ENCODE measurements around the gene LMCD1. TPM values are rescaled to one million over a fixed set of nuclear protein-coding genes. Genes with fewer than 3 reads are reported as not detected.

LMCD1 gene
- total and polyA plus RNA-seq, 8 donors: 67.0 to 86.4 (median 79.6) TPM

DNA sequence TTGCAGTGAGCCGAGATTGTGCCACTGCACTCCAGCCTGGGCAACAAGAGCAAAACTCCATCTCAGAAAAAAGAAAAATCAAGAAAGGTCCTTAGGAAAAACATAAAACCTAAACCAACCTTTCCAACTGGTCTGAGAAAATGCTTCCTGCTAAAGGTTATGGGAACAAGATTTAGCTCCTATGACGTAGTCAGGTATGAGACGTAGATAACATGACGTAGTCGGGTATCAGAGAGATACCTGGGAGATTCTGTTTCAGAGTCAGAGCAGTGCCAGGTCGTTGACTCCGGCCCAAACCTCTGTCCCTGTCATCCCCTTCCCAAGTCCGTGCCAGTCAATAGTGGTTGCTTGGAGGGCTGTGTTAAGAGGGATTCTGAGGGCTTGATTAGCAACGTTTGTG is 39.9 kb downstream of the LMCD1 start:
- no peak overlapping the region for H3K4me3 ChIP-seq
- ATAC-seq (no peak), DNase-seq (no peak)
- no peaks in the 10 kb centered on the region for H3K27me3 ChIP-seq
- H3K9me3 ChIP-seq: no peaks in the 10 kb centered on the region
- no peak for TF ChIP-seq CTCF (IDR thresholded peaks at IDR 0.05)
- peaks cover 0 to 27% of the 10 kb centered on the region in 2 donors for H3K36me3 ChIP-seq
- peaks cover 0 to 10% of the 10 kb centered on the region in 2 donors for H3K4me1 ChIP-seq
- no peak overlapping the region for H3K27ac ChIP-seq
- intact Hi-C loops (cut with DNase I): no loop called here

DNA sequence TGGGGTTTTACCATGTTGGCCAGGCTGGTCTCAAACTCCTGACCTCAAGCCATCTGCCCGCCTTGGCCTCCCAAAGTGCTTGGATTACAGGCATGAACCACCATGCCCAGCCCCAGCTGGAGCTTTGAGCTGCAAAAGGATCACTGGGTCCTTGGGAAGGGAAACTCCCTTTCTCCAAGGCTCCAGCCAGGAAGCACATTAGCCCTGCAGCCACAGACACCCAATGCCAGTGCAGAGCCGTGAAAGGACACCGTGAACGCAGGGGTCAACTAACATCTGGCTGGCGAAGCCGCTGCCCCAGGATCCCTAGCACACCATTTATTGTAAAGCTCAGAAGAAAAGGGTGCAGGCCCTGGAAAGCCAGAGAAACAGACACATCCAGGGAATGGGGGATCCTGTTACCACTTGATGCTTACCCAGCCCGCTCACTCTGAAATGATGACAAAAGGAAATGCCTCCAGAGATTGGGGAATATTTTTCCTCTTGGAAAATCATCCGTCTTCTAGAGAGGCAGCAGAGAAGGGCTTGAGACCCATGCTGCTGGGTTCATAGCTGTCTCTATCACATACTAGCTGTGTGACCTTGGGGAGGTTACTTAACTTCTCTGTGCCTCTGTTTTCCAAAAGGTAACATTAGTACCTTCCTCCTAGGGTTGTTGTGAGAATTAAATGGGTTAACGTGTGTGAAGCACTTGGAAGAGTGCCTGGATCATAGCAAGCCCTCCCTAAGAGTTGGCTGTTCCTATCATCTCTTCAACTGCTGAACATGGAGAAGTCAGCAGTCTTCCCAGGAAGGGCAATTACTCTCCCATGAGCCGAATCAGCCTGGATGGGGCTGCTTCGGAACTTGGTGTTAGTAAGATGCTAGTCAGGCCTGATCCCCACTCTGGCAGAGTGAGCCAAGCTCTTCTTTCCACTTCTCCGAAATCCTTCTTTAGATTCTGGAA is 40.8 kb downstream of the LMCD1 start:
- Histone ChIP-seq H3K9me3 (no peaks in the 10 kb centered on the region), H3K27me3 (no peaks in the 10 kb centered on the region), H3K4me1 (peaks cover 0 to 10% of the 10 kb centered on the region in 2 donors), H3K27ac (peak overlapping the region in 1 of 2 donors; percentile 37), H3K4me3 (no peak overlapping the region), H3K36me3 (peaks cover 0 to 25% of the 10 kb centered on the region in 2 donors)
- DNase-seq (no peak), ATAC-seq (peak; percentile 26)
- intact Hi-C loops (cut with DNase I): no loop called here
- TF ChIP-seq CTCF (IDR thresholded peaks at IDR 0.05): no peak

- intact Hi-C loops (cut with DNase I): no loop called here
- no peak for TF ChIP-seq CTCF (IDR thresholded peaks at IDR 0.05)
- DNase-seq (no peak), ATAC-seq (no peak)
- no peak overlapping the region for H3K4me3 ChIP-seq
- peak overlapping the region in 1 of 2 donors; percentile 28 for H3K27ac ChIP-seq
- no peaks in the 10 kb centered on the region for H3K27me3 ChIP-seq
- peaks cover 0 to 35% of the 10 kb centered on the region in 2 donors for H3K36me3 ChIP-seq
- no peaks in the 10 kb centered on the region for H3K9me3 ChIP-seq
- H3K4me1 ChIP-seq: peaks cover 0 to 4% of the 10 kb centered on the region in 2 donors
These were observed 45.0 kb downstream of the LMCD1 start for GRCh38 chr3:8546609-8547008.

GRCh38 chr3:8548502-8549275 is 47.1 kb downstream of the LMCD1 start:
- Histone ChIP-seq H3K4me1 (no peaks in the 10 kb centered on the region), H3K27me3 (no peaks in the 10 kb centered on the region), H3K4me3 (no peak overlapping the region), H3K9me3 (no peaks in the 10 kb centered on the region), H3K27ac (peak overlapping the region in 1 of 2 donors; percentile 41), H3K36me3 (peaks cover 0 to 55% of the 10 kb centered on the region in 2 donors)
- intact Hi-C loops (cut with DNase I): no loop called here
- no peak for DNase-seq
- ATAC-seq: no peak
- no peak for TF ChIP-seq CTCF (IDR thresholded peaks at IDR 0.05)

DNA sequence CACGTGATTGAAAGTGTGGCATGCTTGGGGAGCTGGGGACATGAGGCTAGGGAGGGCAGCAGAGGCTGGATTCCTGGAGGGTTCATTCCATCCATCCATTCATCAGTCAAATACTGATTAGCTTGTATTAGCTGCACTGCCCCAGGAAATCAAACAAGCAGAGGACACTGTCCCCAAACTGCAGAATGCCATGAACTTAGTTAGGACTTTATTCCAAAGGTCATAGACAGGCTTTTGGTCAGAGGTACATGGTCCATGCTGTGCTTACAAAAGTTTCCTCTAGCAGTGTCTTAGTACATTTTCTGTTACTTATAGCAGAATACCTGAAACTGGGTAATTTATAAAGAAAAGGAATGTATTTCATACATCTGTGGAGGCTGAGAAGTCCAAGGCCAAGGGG is 47.7 kb downstream of the LMCD1 start:
- DNase-seq (no peak), ATAC-seq (no peak)
- Histone ChIP-seq H3K4me3 (no peak overlapping the region), H3K4me1 (no peaks in the 10 kb centered on the region), H3K27ac (no peak overlapping the region), H3K36me3 (peaks cover 0 to 55% of the 10 kb centered on the region in 2 donors), H3K27me3 (no peaks in the 10 kb centered on the region), H3K9me3 (no peaks in the 10 kb centered on the region)
- intact Hi-C loops (cut with DNase I): no loop called here
- TF ChIP-seq CTCF (IDR thresholded peaks at IDR 0.05): no peak
